ENCODE data around the gene OGFOD2. TPM values are rescaled to one million over a fixed set of nuclear protein-coding genes. Genes with fewer than 3 reads are reported as not detected.

Gene OGFOD2
- total and polyA plus RNA-seq, 9 of the 15 experiments (the other 6 are each of a cell fraction or from before 2014, with no cell fraction given), result 1.4 to 111 (median 18.5) TPM

GRCh38 chr12:122974892-122975789, at the start of gene OGFOD2 (continued):
- TF ChIP-seq TGIF2 (CRISPR knock-in tag; IDR thresholded peaks at IDR 0.05) (no peak), HMBOX1 (IDR thresholded peaks at IDR 0.05) (no peak), CCAR2 (IDR thresholded peaks at IDR 0.05; ENCODE audit: low read depth, low read length) (no peak), SPI1 (IDR thresholded peaks at IDR 0.05; ENCODE audit: borderline replicate concordance, low read depth, low read length) (peak; percentile 15; the same call in 1 of the 2 replicates), GTF2F1 (IDR thresholded peaks at IDR 0.05; ENCODE audit: low read depth, low read length) (peak; percentile 49; the same call in 1 of the 2 replicates), ZNF592 (IDR thresholded peaks at IDR 0.05) (peak; percentile 10; the same call in 1 of the 2 replicates), FOXJ2 (tag; IDR thresholded peaks at IDR 0.05) (no peak), ZKSCAN3 (CRISPR knock-in tag; IDR thresholded peaks at IDR 0.05) (no peak), MCM2 (IDR thresholded peaks at IDR 0.05; ENCODE audit: low read depth) (no peak), POLR2G (IDR thresholded peaks at IDR 0.05; ENCODE audit: low read depth, low read length) (peak; percentile 97), CBFA2T3 (IDR thresholded peaks at IDR 0.05) (peak; percentile 51), ZNF407 (IDR thresholded peaks at IDR 0.05; ENCODE audit: low read depth) (peak; percentile 93), MTA1 (IDR thresholded peaks at IDR 0.05; ENCODE audit: borderline replicate concordance) (no peak), NR2C2 (CRISPR knock-in tag; IDR thresholded peaks at IDR 0.05) (peak; percentile 50; the same call in 1 of the 2 replicates), NR2C2 (tag; IDR thresholded peaks at IDR 0.05) (peak; percentile 27; the same call in 1 of the 2 replicates)

Data from K562 (cell line).